Esophagus muscularis mucosa (tissue), 4 donors: ENCODE measurements around the gene MYRF. TPM values are rescaled to one million over a fixed set of nuclear protein-coding genes. Genes with fewer than 3 reads are reported as not detected.

Source experiments
- DNase-seq: peaks from one replicate; pipeline ENCODE4 v3.0.0-alpha.2; 2017; ENCODE audit errors: extremely low spot score
- H3K27ac ChIP-seq, 4 donors: fragments of 200-600 bp; sonication (generic); replicated peaks in 1 of 4; 1 replicate in 3 of 4; 2 replicates in 1 of 4; pipeline ENCODE4 v1.5.1; 2016 to 2019; ENCODE audit warnings: mild to moderate bottlenecking in 1 of 4
- H3K27me3 ChIP-seq, 4 donors: fragments of 200-600 bp; sonication (generic); one replicate each; pipeline versions ENCODE4 v1.5.1 to v1.6.0; 2016 to 2019
- H3K36me3 ChIP-seq, 4 donors: fragments of 200-600 bp; sonication (generic); one replicate each; pipeline ENCODE4 v1.5.1; 2016 to 2019
- H3K4me1 ChIP-seq, 4 donors: fragments of 200-600 bp; sonication (generic); one replicate each; pipeline ENCODE4 v1.5.1; 2016 to 2019
- H3K4me3 ChIP-seq, 4 donors: fragments of 200-600 bp; sonication (generic); 1 replicate in 2 of 4; 2 replicates in 2 of 4; pipeline ENCODE4 v1.5.1; 2016 to 2019; ENCODE audit warnings: mild to moderate bottlenecking in 4 of 4, moderate library complexity in 1 of 4
- H3K9me3 ChIP-seq, 4 donors: fragments of 200-600 bp; sonication (generic); 1 replicate in 3 of 4; 2 replicates in 1 of 4; pipeline ENCODE4 v1.5.1; 2016 to 2019
- CTCF ChIP-seq, 3 experiments: fragments of 200-600 bp in 2 of 3; fragments of 450-650 bp in 1 of 3; sonication (generic) in 2 of 3; IDR thresholded peaks; one replicate each; pipeline ENCODE4 v1.5.1; 2017 to 2019; ENCODE audit warnings: antibody characterized with exemption in 3 of 3, mild to moderate bottlenecking in 2 of 3, moderate library complexity in 1 of 3
- EP300 ChIP-seq: sonication (generic); formaldehyde crosslinking; IDR thresholded peaks from one replicate; pipeline ENCODE4 v1.6.1; 2017; ENCODE audit warnings: antibody characterized with exemption
- POLR2A ChIP-seq: fragments of 450-650 bp; IDR thresholded peaks from one replicate; pipeline ENCODE4 v1.6.1; 2017; ENCODE audit warnings: antibody characterized with exemption, moderate library complexity, mild to moderate bottlenecking, low read depth
- POLR2AphosphoS5 ChIP-seq, 2 donors: sonication (generic); formaldehyde crosslinking; IDR thresholded peaks; one replicate each; pipeline ENCODE4 v1.6.1; 2017; ENCODE audit warnings: antibody characterized with exemption in 2 of 2
- WGBS: methylation state at CpG from one replicate; pipeline ENCODE4 v1.1.5; 2018; 5-methylcytosine and 5-hydroxymethylcytosine counted together
- intact Hi-C: fragments of 100-400 bp; cut with DNase I; formaldehyde crosslinking; loops from one replicate; pipeline ENCODE4 v1.15.1; 2023
- total RNA-seq, 4 donors: library from RNA; depleted of rRNA; stranded (reverse); fragments of >200 nt; gene quantifications; one replicate each; pipeline versions ENCODE4 v1.1.0 to v1.2.1, GENCODE V29; 2016

Gene MYRF
- total RNA-seq, 4 donors from 2014 or later, result under 0.01 to 0.71 (median 0.40) TPM

GRCh38 chr11:61791737-61792309 is 39.4 kb downstream of the MYRF start:
- H3K27ac ChIP-seq, result peak overlapping the region; percentile 92 to 96 (median 94)
- intact Hi-C loops, result loop anchor here (10.0 kb wide), 1 partner anchor 293 kb away; no protein-coding TSS in a partner anchor
- TF ChIP-seq POLR2AphosphoS5 (IDR thresholded peaks at IDR 0.05), result no peak
- no peak for TF ChIP-seq POLR2A
- no peak for TF ChIP-seq CTCF (IDR thresholded peaks at IDR 0.05)
- TF ChIP-seq EP300, result no peak
- H3K4me1 ChIP-seq, result peaks cover 20 to 44% (median 25%) of the 10 kb centered on the region in 4 donors
- no peaks in the 10 kb centered on the region for H3K27me3 ChIP-seq
- WGBS, result 3% methylated on average over 14 of the region's 14 CpGs
- peak overlapping the region; percentile 64 to 87 (median 82) for H3K4me3 ChIP-seq
- H3K36me3 ChIP-seq, result peaks cover 29 to 49% (median 46%) of the 10 kb centered on the region in 4 donors
- no peaks in the 10 kb centered on the region for H3K9me3 ChIP-seq
- no peak for DNase-seq

GRCh38 chr11:61792310-61793082 is 40.1 kb downstream of the MYRF start, which contains the start of the genes FEN1 and TMEM258:
Gene FEN1 (plus strand): TSS chr11:61792911. CDS start chr11:61795362, 2,451 bp downstream.
Gene TMEM258 (minus strand): TSS chr11:61792599. CDS start chr11:61792558, 41 bp downstream.
- peaks cover 23 to 42% (median 39%) of the 10 kb centered on the region in 4 donors for H3K36me3 ChIP-seq
- intact Hi-C loops, result loop anchor here (10.0 kb wide), 1 partner anchor 292 kb away; no protein-coding TSS in a partner anchor
- no peaks in the 10 kb centered on the region for H3K27me3 ChIP-seq
- peak in 1 of 3 experiments; percentile 11 for TF ChIP-seq CTCF (IDR thresholded peaks at IDR 0.05)
- peak; percentile 92 to 93 for TF ChIP-seq POLR2AphosphoS5 (IDR thresholded peaks at IDR 0.05)
- peak; percentile 36 for TF ChIP-seq POLR2A
- no peak for TF ChIP-seq EP300
- H3K4me3 ChIP-seq, result peak within 1 kb of the TSS; percentile 64 to 87 (median 82)
- H3K27ac ChIP-seq, result peak within 1 kb of the TSS; percentile 92 to 96 (median 94)
- peak; percentile 98 for DNase-seq
- WGBS, result 0% methylated on average over 25 of the region's 61 CpGs
- peaks cover 23 to 46% (median 31%) of the 10 kb centered on the region in 4 donors for H3K4me1 ChIP-seq
- no peaks in the 10 kb centered on the region for H3K9me3 ChIP-seq

- intact Hi-C loops, result loop anchor here (10.0 kb wide), 1 partner anchor 292 kb away; no protein-coding TSS in a partner anchor
- Histone ChIP-seq H3K9me3 (no peaks in the 10 kb centered on the region), H3K27ac (peak overlapping the region; percentile 92 to 96 (median 94)), H3K4me3 (peak overlapping the region; percentile 64 to 87 (median 82)), H3K4me1 (peaks cover 25 to 53% (median 37%) of the 10 kb centered on the region in 4 donors), H3K36me3 (peaks cover 15 to 35% (median 31%) of the 10 kb centered on the region in 4 donors), H3K27me3 (no peaks in the 10 kb centered on the region)
- 6% methylated on average over 21 of the region's 29 CpGs for WGBS
- no peak for DNase-seq
- TF ChIP-seq EP300 (no peak), POLR2A (no peak), CTCF (IDR thresholded peaks at IDR 0.05) (no peak), POLR2AphosphoS5 (IDR thresholded peaks at IDR 0.05) (no peak)
These were observed 40.8 kb downstream of the MYRF start for GRCh38 chr11:61793083-61793828.

GRCh38 chr11:61793829-61794204 is 41.4 kb downstream of the MYRF start:
- intact Hi-C loops, result loop anchor here (10.0 kb wide), 1 partner anchor 291 kb away; no protein-coding TSS in a partner anchor
- no peak overlapping the region for H3K4me3 ChIP-seq
- peaks cover 25 to 55% (median 37%) of the 10 kb centered on the region in 4 donors for H3K4me1 ChIP-seq
- peaks cover 10 to 29% (median 26%) of the 10 kb centered on the region in 4 donors for H3K36me3 ChIP-seq
- H3K27ac ChIP-seq, result no peak overlapping the region
- TF ChIP-seq POLR2AphosphoS5 (IDR thresholded peaks at IDR 0.05) (no peak), EP300 (no peak), CTCF (IDR thresholded peaks at IDR 0.05) (no peak), POLR2A (no peak)
- H3K9me3 ChIP-seq, result no peaks in the 10 kb centered on the region
- no peak for DNase-seq
- H3K27me3 ChIP-seq, result no peaks in the 10 kb centered on the region
- 57% methylated on average over 3 of the region's 3 CpGs for WGBS
